Measurements from ENCODE around the gene NEURL2.

Gene NEURL2

DNA sequence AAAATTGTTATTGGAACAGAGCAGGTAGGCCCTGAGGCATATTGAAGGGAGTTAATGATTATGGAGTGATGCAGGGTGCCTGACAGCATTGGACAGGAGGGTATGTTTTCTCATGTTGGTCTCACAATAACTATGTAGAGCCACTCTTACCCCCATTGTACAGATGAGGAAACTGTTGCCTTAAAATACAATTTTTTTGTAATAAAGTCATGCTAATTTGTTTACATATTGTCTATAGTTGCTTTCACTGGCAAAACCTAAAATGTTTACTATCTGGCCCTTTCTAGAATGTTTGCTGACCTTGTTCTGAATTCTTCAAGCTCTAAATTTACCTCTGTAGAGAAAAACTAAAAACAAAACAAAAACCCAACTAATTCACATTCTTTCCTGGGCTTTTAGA is 39.5 kb downstream of the NEURL2 start:
- no peak for TF ChIP-seq EZH2 (optimal IDR thresholded peaks at IDR 0.05; ENCODE audit: low read depth, low read length)
- TF ChIP-seq EZH2phosphoT487 (IDR thresholded peaks at IDR 0.05; ENCODE audit: low read length) = no peak
- TF ChIP-seq, protein P1, sequence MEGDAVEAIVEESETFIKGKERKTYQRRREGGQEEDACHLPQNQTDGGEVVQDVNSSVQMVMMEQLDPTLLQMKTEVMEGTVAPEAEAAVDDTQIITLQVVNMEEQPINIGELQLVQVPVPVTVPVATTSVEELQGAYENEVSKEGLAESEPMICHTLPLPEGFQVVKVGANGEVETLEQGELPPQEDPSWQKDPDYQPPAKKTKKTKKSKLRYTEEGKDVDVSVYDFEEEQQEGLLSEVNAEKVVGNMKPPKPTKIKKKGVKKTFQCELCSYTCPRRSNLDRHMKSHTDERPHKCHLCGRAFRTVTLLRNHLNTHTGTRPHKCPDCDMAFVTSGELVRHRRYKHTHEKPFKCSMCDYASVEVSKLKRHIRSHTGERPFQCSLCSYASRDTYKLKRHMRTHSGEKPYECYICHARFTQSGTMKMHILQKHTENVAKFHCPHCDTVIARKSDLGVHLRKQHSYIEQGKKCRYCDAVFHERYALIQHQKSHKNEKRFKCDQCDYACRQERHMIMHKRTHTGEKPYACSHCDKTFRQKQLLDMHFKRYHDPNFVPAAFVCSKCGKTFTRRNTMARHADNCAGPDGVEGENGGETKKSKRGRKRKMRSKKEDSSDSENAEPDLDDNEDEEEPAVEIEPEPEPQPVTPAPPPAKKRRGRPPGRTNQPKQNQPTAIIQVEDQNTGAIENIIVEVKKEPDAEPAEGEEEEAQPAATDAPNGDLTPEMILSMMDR (IDR thresholded peaks at IDR 0.05; ENCODE audit: low read length) = no peak
- Histone ChIP-seq H4K20me1 (ENCODE audit: insufficient read depth, low read length) (no peaks in the 10 kb centered on the region), H2AFZ (ENCODE audit: low read length) (no peak overlapping the region), H3K36me3 (replicated peaks; ENCODE audit: insufficient read depth, low read length) (no peaks in the 10 kb centered on the region), H3K4me1 (ENCODE audit: low read length) (no peaks in the 10 kb centered on the region; the same call in 1 of the 2 replicates), H3K4me2 (ENCODE audit: low read depth, low read length) (no peak overlapping the region), H3K9me2 (replicated peaks; ENCODE audit: insufficient read depth, low read length) (no peaks in the 10 kb centered on the region), H3K79me2 (ENCODE audit: low read length) (peaks cover 18% of the 10 kb centered on the region), H3K4me3 (ENCODE audit: low read length) (no peak overlapping the region), H3K27me3 (replicated peaks; ENCODE audit: insufficient read depth, low read length) (no peaks in the 10 kb centered on the region), H3F3A (ENCODE audit: insufficient read depth, low read length) (no peaks in the 10 kb centered on the region), H3K9me3 (replicated peaks; ENCODE audit: insufficient read depth, low read length) (no peaks in the 10 kb centered on the region), H3K9ac (ENCODE audit: low read length) (no peak overlapping the region), H3K27ac (ENCODE audit: low read length) (no peak overlapping the region)
- no peak for DNase-seq

DNA sequence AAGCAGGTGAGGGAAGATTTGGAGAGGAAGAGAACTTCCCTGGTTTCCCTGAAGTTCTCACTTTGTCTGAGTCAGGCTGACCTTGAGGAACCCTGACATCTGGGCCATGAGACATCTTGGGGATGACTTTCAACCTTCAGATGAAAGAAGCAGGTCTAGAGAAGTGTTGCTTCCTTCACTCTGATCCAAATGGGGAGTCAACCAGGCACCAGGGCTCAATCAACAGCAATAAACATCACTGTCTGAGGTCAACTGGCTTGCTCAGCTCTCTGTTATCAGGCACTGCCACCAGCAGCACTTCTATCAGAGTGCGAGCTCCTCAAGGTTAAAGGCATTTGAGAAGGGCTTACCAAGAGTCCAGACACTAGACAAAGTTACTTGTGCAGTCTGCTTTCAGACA is 40.1 kb downstream of the NEURL2 start:
- Histone ChIP-seq H3F3A (ENCODE audit: insufficient read depth, low read length) (no peaks in the 10 kb centered on the region), H4K20me1 (ENCODE audit: insufficient read depth, low read length) (no peaks in the 10 kb centered on the region), H3K4me2 (ENCODE audit: low read depth, low read length) (no peak overlapping the region), H3K79me2 (ENCODE audit: low read length) (peaks cover 12% of the 10 kb centered on the region), H3K9me2 (replicated peaks; ENCODE audit: insufficient read depth, low read length) (no peaks in the 10 kb centered on the region), H2AFZ (ENCODE audit: low read length) (no peak overlapping the region), H3K4me1 (ENCODE audit: low read length) (no peaks in the 10 kb centered on the region; the same call in 1 of the 2 replicates), H3K27me3 (replicated peaks; ENCODE audit: insufficient read depth, low read length) (no peaks in the 10 kb centered on the region), H3K27ac (ENCODE audit: low read length) (no peak overlapping the region), H3K4me3 (ENCODE audit: low read length) (no peak overlapping the region), H3K9ac (ENCODE audit: low read length) (no peak overlapping the region), H3K36me3 (replicated peaks; ENCODE audit: insufficient read depth, low read length) (no peaks in the 10 kb centered on the region), H3K9me3 (replicated peaks; ENCODE audit: insufficient read depth, low read length) (no peaks in the 10 kb centered on the region)
- TF ChIP-seq EZH2 (optimal IDR thresholded peaks at IDR 0.05; ENCODE audit: low read depth, low read length) (no peak), EZH2phosphoT487 (IDR thresholded peaks at IDR 0.05; ENCODE audit: low read length) (no peak)
- TF ChIP-seq, protein P1 (IDR thresholded peaks at IDR 0.05; ENCODE audit: low read length) = no peak
- no peak for DNase-seq

DNA sequence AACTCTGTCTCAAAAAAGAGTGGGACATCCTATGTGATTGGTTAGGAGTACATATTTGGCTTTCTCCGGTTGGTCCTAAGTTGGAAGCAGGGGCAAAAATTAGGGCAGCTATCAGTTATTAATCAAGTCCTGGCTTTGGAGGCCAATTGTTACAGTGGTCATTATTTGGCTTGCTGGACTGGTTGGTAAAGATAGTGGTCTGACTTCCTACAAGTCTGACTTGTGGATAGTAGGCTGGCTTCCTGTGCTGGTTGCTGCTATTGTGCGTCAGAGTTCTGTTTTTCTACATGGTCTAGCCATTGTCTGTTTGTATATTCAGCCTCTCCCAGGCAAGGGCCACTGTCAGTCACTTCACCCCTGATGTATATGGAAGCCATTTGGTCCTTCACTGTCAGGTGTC is 40.8 kb downstream of the NEURL2 start:
- no peaks in the 10 kb centered on the region for H3K27me3 ChIP-seq (replicated peaks; ENCODE audit: insufficient read depth, low read length)
- DNase-seq = no peak
- peaks cover 9% of the 10 kb centered on the region for H3K79me2 ChIP-seq (ENCODE audit: low read length)
- H3K9me2 ChIP-seq (replicated peaks; ENCODE audit: insufficient read depth, low read length) = no peaks in the 10 kb centered on the region
- no peak overlapping the region for H3K9ac ChIP-seq (ENCODE audit: low read length)
- TF ChIP-seq, protein P1 (IDR thresholded peaks at IDR 0.05; ENCODE audit: low read length) = no peak
- no peak for TF ChIP-seq EZH2phosphoT487 (IDR thresholded peaks at IDR 0.05; ENCODE audit: low read length)
- no peak for TF ChIP-seq EZH2 (optimal IDR thresholded peaks at IDR 0.05; ENCODE audit: low read depth, low read length)
- H3K4me3 ChIP-seq (ENCODE audit: low read length) = no peak overlapping the region
- H3F3A ChIP-seq (ENCODE audit: insufficient read depth, low read length) = no peaks in the 10 kb centered on the region
- H4K20me1 ChIP-seq (ENCODE audit: insufficient read depth, low read length) = no peaks in the 10 kb centered on the region
- no peaks in the 10 kb centered on the region for H3K9me3 ChIP-seq (replicated peaks; ENCODE audit: insufficient read depth, low read length)
- no peaks in the 10 kb centered on the region for H3K36me3 ChIP-seq (replicated peaks; ENCODE audit: insufficient read depth, low read length)
- H3K4me2 ChIP-seq (ENCODE audit: low read depth, low read length) = no peak overlapping the region
- no peak overlapping the region for H2AFZ ChIP-seq (ENCODE audit: low read length)
- no peaks in the 10 kb centered on the region for H3K4me1 ChIP-seq (ENCODE audit: low read length)
- H3K27ac ChIP-seq (ENCODE audit: low read length) = no peak overlapping the region
